BJ (cell line): Measurements from ENCODE around the gene TRPC5OS. TPM values are rescaled to one million over a fixed set of nuclear protein-coding genes. Genes with fewer than 3 reads are reported as not detected.

Source experiments
- CTCF ChIA-PET: fragments of 350-600 bp; formaldehyde crosslinking; extraction: SDS; loops from one replicate; lab custom pipeline; 2021; ENCODE audit warnings: antibody characterized with exemption, inconsistent platforms; lab: Yijun Ruan, JAX
- POLR2A ChIA-PET: fragments of 300-600 bp; sonication (Branson Sonifier 250); formaldehyde crosslinking; extraction: SDS; loops from one replicate; lab custom pipeline; 2021; ENCODE audit warnings: antibody characterized with exemption; lab: Charles Lee
- DNase-seq: peaks from one replicate; pipeline ENCODE4 v3.0.0-alpha.2; 2011; ENCODE audit warnings: low read depth
- H3K27me3 ChIP-seq: 2 replicates; pipeline ENCODE4 v1.6.0; 2011; ENCODE audit warnings: low read length; ENCODE audit not compliant: control insufficient read depth, insufficient read depth
- H3K36me3 ChIP-seq: 2 replicates; pipeline ENCODE4 v1.5.1; 2011; ENCODE audit warnings: low read length; ENCODE audit not compliant: control insufficient read depth, insufficient read depth
- H3K4me3 ChIP-seq: 2 replicates; pipeline ENCODE4 v1.5.1; 2011; ENCODE audit warnings: low read depth, mild to moderate bottlenecking, control low read depth, low read length
- CTCF ChIP-seq: IDR thresholded peaks from 2 replicates; pipeline ENCODE4 v1.5.1; 2011; ENCODE audit warnings: low read depth, mild to moderate bottlenecking, control low read depth, inconsistent platforms, low read length, moderate library complexity; ENCODE audit not compliant: insufficient read depth
- polyA plus RNA-seq: library from polyadenylated mRNA; depleted of rRNA; stranded (reverse); fragments of >200 nt; gene quantifications from 2 replicates; pipeline ENCODE4 v1.2.3, GENCODE V29; 2011

Gene TRPC5OS
- polyA plus RNA-seq, 1 experiment, result not detected

DNA sequence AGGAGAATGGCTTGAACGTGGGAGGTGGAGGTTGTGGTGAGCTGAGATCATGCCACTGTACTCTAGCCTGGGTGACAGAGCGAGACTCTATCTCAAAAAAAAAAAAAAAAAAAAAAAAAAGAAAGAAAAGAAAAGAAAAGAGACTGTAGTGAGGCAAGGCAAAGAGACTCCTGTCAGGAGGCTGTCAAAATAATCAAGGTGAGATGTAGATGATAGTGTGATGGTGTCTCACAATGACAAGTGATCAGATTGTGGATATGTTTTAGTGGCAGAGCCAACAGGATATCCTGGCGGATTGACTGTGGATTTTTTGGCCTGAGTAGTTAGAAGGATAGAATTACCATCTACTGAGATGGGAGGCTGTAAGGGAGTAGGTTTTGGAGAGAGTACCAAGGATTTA lies 12.6 kb downstream of the TRPC5OS start:
- no peak for DNase-seq
- TF ChIP-seq CTCF, result no peak
- POLR2A ChIA-PET, result no interaction called here
- Histone ChIP-seq H3K27me3 (no peaks in the 10 kb centered on the region), H3K4me3 (no peak overlapping the region), H3K36me3 (no peaks in the 10 kb centered on the region)
- CTCF ChIA-PET, result no interaction called here

GRCh38 chrX:111892375-111892774 lies 16.4 kb downstream of the TRPC5OS start:
- Histone ChIP-seq H3K36me3 (no peaks in the 10 kb centered on the region), H3K4me3 (no peak overlapping the region), H3K27me3 (no peaks in the 10 kb centered on the region)
- no peak for TF ChIP-seq CTCF
- ChIA-PET POLR2A (no interaction called here), CTCF (interaction anchor here (0.9 kb wide), 1 partner anchor 24 kb away, joined by 3 read pairs; no protein-coding TSS in a partner anchor)
- no peak for DNase-seq

DNA sequence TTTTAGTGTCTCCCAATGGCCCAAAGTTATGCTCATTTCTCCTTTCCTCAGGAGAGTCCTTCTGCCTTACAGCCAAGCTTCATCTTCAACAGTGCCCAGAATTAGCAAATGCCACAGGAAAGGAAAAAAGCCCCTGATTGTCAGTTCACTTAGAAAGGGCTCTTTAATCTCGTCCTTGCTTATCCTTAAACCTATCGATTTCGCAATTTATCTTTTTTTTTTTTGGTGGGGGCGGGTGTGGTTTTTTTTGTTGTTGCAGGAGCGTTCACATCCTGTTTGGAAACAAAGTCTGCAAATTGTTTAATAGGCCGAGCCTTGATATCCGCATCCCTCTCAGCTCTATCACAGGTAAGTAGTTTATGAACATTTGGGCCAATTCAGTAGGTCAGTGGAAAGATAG lies 20.2 kb downstream of the TRPC5OS start:
- DNase-seq, result no peak
- Histone ChIP-seq H3K36me3 (no peaks in the 10 kb centered on the region), H3K4me3 (no peak overlapping the region), H3K27me3 (no peaks in the 10 kb centered on the region)
- TF ChIP-seq CTCF, result no peak
- ChIA-PET POLR2A (no interaction called here), CTCF (no interaction called here)

DNA sequence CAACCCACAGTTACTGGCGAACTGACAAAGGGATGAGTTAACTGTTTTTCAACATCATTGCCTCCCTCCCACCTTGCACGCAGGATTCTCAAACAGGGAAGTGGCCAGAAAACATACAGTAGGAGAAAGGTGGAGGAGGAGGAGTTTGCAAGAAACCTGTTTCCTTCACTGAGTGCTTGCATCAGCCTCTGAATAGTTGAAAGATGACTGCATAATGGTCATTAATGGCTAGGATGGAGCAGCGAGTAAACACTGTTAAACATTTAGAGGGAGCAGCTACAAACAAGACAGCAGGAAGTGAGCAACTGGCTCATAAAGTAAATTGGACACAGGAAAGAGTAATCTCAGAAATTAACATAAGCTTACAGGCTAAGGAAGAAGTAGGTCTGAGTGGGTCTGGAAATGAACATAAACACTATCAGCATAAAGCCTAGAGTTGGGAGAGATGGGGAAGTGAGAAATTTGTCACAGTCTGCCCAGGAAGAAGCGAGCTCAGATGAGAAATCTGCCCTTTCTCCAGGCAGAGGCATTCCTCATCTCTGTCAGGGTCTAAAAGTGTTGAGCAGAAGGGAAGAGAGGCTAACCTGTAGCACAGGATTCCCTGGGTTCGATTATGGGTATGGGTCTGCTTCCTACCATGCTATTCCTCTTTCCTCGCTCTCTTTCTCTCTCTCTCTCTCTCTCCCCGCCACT lies 38.6 kb downstream of the TRPC5OS start:
- ChIA-PET POLR2A (no interaction called here), CTCF (no interaction called here)
- Histone ChIP-seq H3K4me3 (no peak overlapping the region), H3K27me3 (no peaks in the 10 kb centered on the region), H3K36me3 (no peaks in the 10 kb centered on the region)
- no peak for TF ChIP-seq CTCF
- no peak for DNase-seq

- Histone ChIP-seq H3K27me3 (no peaks in the 10 kb centered on the region), H3K4me3 (no peak overlapping the region), H3K36me3 (no peaks in the 10 kb centered on the region)
- CTCF ChIA-PET, result no interaction called here
- POLR2A ChIA-PET, result no interaction called here
- no peak for DNase-seq
- TF ChIP-seq CTCF, result no peak
Measured at GRCh38 chrX:111917591-111917990, 41.6 kb downstream of the TRPC5OS start.
